A549 (cell line): ENCODE measurements around the gene KHDRBS1. TPM values are rescaled to one million over a fixed set of nuclear protein-coding genes. Genes with fewer than 3 reads are reported as not detected.

Source experiments
- ATAC-seq, 2 experiments: fragments of 200-7000 bp in 1 of 2; fragments of >200 bp in 1 of 2; cut with Nextera tagmentation in 1 of 2; cut with Tn5 transposase in 1 of 2; 3 replicates each; pipeline versions ENCODE4 v1.8.0 to v1.9.1; 2018 to 2020; ENCODE audit warnings: mild to moderate bottlenecking in 1 of 2, moderate library complexity in 1 of 2
- CTCF ChIA-PET: fragments of 300-600 bp; sonication (Branson Sonifier 250); formaldehyde crosslinking; extraction: SDS; loops from one replicate; lab custom pipeline; 2021; ENCODE audit warnings: antibody characterized with exemption, inconsistent platforms; lab: Yijun Ruan, JAX
- POLR2A ChIA-PET: fragments of 350-600 bp; formaldehyde crosslinking; extraction: SDS; loops from one replicate; lab custom pipeline; 2021; ENCODE audit warnings: antibody characterized with exemption, inconsistent platforms; lab: Yijun Ruan, JAX
- DNase-seq, 2 experiments: peaks; one replicate each; pipeline versions ENCODE4 v3.0.0 to v3.0.0-alpha.2; 2011 to 2016; ENCODE audit warnings: low read depth in 1 of 2, low spot score in 1 of 2
- FAIRE-seq: peaks from 2 replicates; lab custom pipeline; 2011; peaks lifted over from hg19 to GRCh38; lab: Jason Lieb, UNC
- H3K27ac ChIP-seq, 2 experiments: fragments of >200 bp; sonication (Bioruptor Twin); formaldehyde crosslinking; 3 replicates each; pipeline ENCODE4 v1.5.1; 2016 to 2017
- H3K4me1 ChIP-seq: fragments of >200 bp; sonication (Bioruptor Twin); formaldehyde crosslinking; 3 replicates; pipeline ENCODE4 v1.6.1; 2016
- H3K4me2 ChIP-seq: fragments of >200 bp; sonication (Bioruptor Twin); formaldehyde crosslinking; 3 replicates; pipeline ENCODE4 v1.6.1; 2016
- H3K4me3 ChIP-seq: fragments of >200 bp; sonication (Bioruptor Twin); formaldehyde crosslinking; 3 replicates; pipeline ENCODE4 v1.5.1; 2016
- H3K9me3 ChIP-seq: fragments of >200 bp; sonication (Bioruptor Twin); formaldehyde crosslinking; 3 replicates; pipeline ENCODE4 v1.6.1; 2016
- BCL3 ChIP-seq: fragments of >200 bp; sonication (Bioruptor Twin); formaldehyde crosslinking; IDR thresholded peaks from 3 replicates; pipeline ENCODE4 v1.6.1; 2016
- BHLHE40 ChIP-seq: IDR thresholded peaks from 2 replicates; pipeline ENCODE4 v1.6.1; 2012; ENCODE audit warnings: low read depth, low read length, inconsistent platforms
- EHMT2 ChIP-seq: fragments of 200-600 bp; sonication (generic); IDR thresholded peaks from 2 replicates; pipeline ENCODE4 v1.6.1; 2016; ENCODE audit warnings: antibody characterized with exemption, low read depth, mild to moderate bottlenecking, moderate library complexity
- EP300 ChIP-seq, 2 experiments: fragments of >200 bp; sonication (Bioruptor Twin); formaldehyde crosslinking; IDR thresholded peaks; 2 replicates in 1 of 2; 3 replicates in 1 of 2; pipeline ENCODE4 v1.6.1; 2016 to 2017
- FOSB ChIP-seq: fragments of 250-450 bp; sonication (Bioruptor Pico); IDR thresholded peaks from 2 replicates; pipeline ENCODE4 v1.5.0; 2020; ENCODE audit warnings: mild to moderate bottlenecking, moderate library complexity
- FOSL2 ChIP-seq, 2 experiments: fragments of 450-650 bp in 1 of 2; fragments of >200 bp in 1 of 2; sonication (Bioruptor Twin) in 1 of 2; formaldehyde crosslinking; IDR thresholded peaks; 2 replicates each; pipeline versions ENCODE4 v1.5.0 to v1.6.1; 2016 to 2020; ENCODE audit warnings: mild to moderate bottlenecking in 1 of 2, moderate library complexity in 1 of 2
- FOXS1 ChIP-seq: fragments of 250-450 bp; sonication (Bioruptor Pico); IDR thresholded peaks from 2 replicates; pipeline ENCODE4 v1.5.0; 2020; ENCODE audit warnings: mild to moderate bottlenecking, moderate library complexity
- GATA3 ChIP-seq: IDR thresholded peaks from 2 replicates; pipeline ENCODE4 v1.6.1; 2012; ENCODE audit warnings: borderline replicate concordance
- HOXB13 ChIP-seq: fragments of 250-450 bp; sonication (Bioruptor Pico); IDR thresholded peaks from 2 replicates; pipeline ENCODE4 v1.5.0; 2020; ENCODE audit warnings: low read depth, mild to moderate bottlenecking, moderate library complexity
- HOXB5 ChIP-seq: fragments of 250-450 bp; sonication (Bioruptor Pico); IDR thresholded peaks from 2 replicates; pipeline ENCODE4 v1.5.0; 2020; ENCODE audit warnings: mild to moderate bottlenecking, moderate library complexity
- JUN ChIP-seq, 2 experiments: fragments of >200 bp; sonication (Bioruptor Twin); formaldehyde crosslinking; IDR thresholded peaks; 2 replicates in 1 of 2; 3 replicates in 1 of 2; pipeline ENCODE4 v1.6.1; 2016 to 2017
- KDM5A ChIP-seq: fragments of 200-600 bp; sonication (generic); IDR thresholded peaks from 2 replicates; pipeline ENCODE4 v1.6.1; 2016; ENCODE audit warnings: antibody characterized with exemption, mild to moderate bottlenecking
- MAX ChIP-seq: IDR thresholded peaks from 2 replicates; pipeline ENCODE4 v1.6.1; 2012
- MYC ChIP-seq: IDR thresholded peaks from 2 replicates; pipeline ENCODE4 v1.6.1; 2012; ENCODE audit warnings: mild to moderate bottlenecking, inconsistent platforms, low read length, improper control_type of control experiment, borderline replicate concordance
- NFE2L2 ChIP-seq: fragments of 150-350 bp; conservative IDR thresholded peaks from 2 replicates; pipeline ENCODE4 v1.6.1; 2014; ENCODE audit warnings: low read length
- PHF8 ChIP-seq: fragments of 200-600 bp; sonication (generic); IDR thresholded peaks from 2 replicates; pipeline ENCODE4 v1.6.1; 2016; ENCODE audit warnings: low read depth, mild to moderate bottlenecking, antibody characterized with exemption, moderate library complexity, borderline replicate concordance
- POLR2A ChIP-seq: IDR thresholded peaks from 2 replicates; pipeline ENCODE4 v1.6.1; 2012; ENCODE audit warnings: mild to moderate bottlenecking, low read length
- RAD21 ChIP-seq, 2 experiments: fragments of >200 bp in 1 of 2; sonication (Bioruptor Twin) in 1 of 2; formaldehyde crosslinking in 1 of 2; IDR thresholded peaks in 1 of 2; conservative IDR thresholded peaks in 1 of 2; 2 replicates in 1 of 2; 3 replicates in 1 of 2; pipeline ENCODE4 v1.6.1; 2012 to 2018; ENCODE audit warnings: inconsistent platforms in 1 of 2
- SREBF2 ChIP-seq: fragments of 450-650 bp; IDR thresholded peaks from 2 replicates; pipeline ENCODE4 v1.6.1; 2014; ENCODE audit warnings: mild to moderate bottlenecking, moderate library complexity
- USF2 ChIP-seq: fragments of 450-650 bp; IDR thresholded peaks from 2 replicates; pipeline ENCODE4 v1.6.1; 2014; ENCODE audit warnings: antibody characterized with exemption
- ZC3H11A ChIP-seq: fragments of 450-650 bp; IDR thresholded peaks from 2 replicates; pipeline ENCODE4 v1.6.1; 2014; ENCODE audit warnings: antibody characterized with exemption, mild to moderate bottlenecking
- ZFP36 ChIP-seq: fragments of 450-650 bp; IDR thresholded peaks from 2 replicates; pipeline ENCODE4 v1.6.1; 2014; ENCODE audit warnings: borderline replicate concordance; ENCODE audit not compliant: partially characterized antibody
- ZSCAN20 ChIP-seq: fragments of 250-450 bp; sonication (Bioruptor Pico); IDR thresholded peaks from 2 replicates; pipeline ENCODE4 v1.8.0; 2022; ENCODE audit warnings: mild to moderate bottlenecking, moderate library complexity
- WGBS: methylation state at CpG from one replicate; pipeline ENCODE4 v1.1.6; 2017; ENCODE audit errors: missing lambda C conversion rate; 5-methylcytosine and 5-hydroxymethylcytosine counted together
- polyA plus RNA-seq, 4 experiments: library from polyadenylated mRNA; depleted of rRNA in 3 of 4; stranded (reverse); fragments of >200 nt; fragmentation: RNase III in 1 of 4; extraction: RNeasy Plus Mini Kit Qiagen cat#74134 plus additional on column Dnase treatment in 1 of 4; gene quantifications; 2 replicates in 3 of 4; 3 replicates in 1 of 4; pipeline ENCODE4 v1.2.3, GENCODE V29; 2011 to 2017
- TF ChIP-seq, protein P1 (sequence below): fragments of 250-450 bp; sonication (Bioruptor Pico); IDR thresholded peaks from 2 replicates; pipeline ENCODE4 v1.5.0; 2020; ENCODE audit warnings: low read depth, mild to moderate bottlenecking, moderate library complexity
- TF ChIP-seq, protein P2 (sequence below): fragments of >200 bp; sonication (Bioruptor Twin); formaldehyde crosslinking; IDR thresholded peaks from 2 replicates; pipeline ENCODE4 v1.6.1; 2016

KHDRBS1 gene
- polyA plus RNA-seq, 2 of the 4 experiments (the other 2 are of a cell fraction) = 60.6 to 109 TPM

DNA sequence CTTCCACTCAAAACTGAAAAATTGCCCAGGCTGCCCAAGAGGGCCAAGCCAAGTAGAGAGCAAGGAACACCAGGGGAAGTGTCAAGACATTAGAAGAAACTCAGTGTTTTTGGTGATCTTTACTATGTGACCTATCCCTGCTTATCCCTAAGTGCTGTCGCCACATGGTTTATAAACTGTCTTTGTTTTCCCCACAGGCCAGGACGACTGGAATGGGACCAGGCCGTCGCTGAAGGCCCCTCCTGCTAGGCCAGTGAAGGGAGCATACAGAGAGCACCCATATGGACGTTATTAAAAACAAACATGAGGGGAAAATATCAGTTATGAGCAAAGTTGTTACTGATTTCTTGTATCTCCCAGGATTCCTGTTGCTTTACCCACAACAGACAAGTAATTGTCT, 28.7 kb downstream of the KHDRBS1 start:
- H3K4me1 ChIP-seq = no peaks in the 10 kb centered on the region

DNA sequence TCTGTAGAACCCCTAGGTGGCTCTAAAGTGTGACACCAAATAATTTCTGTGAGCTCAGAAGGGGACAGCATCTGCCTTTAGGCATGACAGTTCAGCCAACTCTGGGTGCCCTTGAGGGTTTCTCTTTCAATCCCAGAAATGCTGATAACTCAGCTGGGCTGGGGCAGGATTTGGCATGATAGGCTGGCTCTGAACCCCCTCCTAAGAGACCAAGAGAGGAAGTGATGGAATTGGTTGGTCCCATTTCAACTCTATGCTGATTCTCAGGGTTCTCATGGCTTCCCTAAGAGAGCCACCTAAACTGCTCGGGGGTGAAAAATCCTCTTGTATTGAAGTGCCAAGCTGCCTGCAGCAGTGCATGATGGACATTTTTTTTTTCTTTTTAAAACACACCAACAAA, 30.6 kb downstream of the KHDRBS1 start:
- H3K9me3 ChIP-seq = no peaks in the 10 kb centered on the region
- no peaks in the 10 kb centered on the region for H3K4me1 ChIP-seq
- TF ChIP-seq POLR2A (no peak), ZSCAN20 (CRISPR knock-in tag) (no peak), JUN (IDR thresholded peaks at IDR 0.05) (no peak), USF2 (no peak), KDM5A (no peak), MAX (no peak), EP300 (IDR thresholded peaks at IDR 0.05) (no peak), MYC (no peak), BHLHE40 (no peak), HOXB5 (CRISPR knock-in tag) (no peak), HOXB13 (CRISPR knock-in tag) (no peak), RAD21 (conservative IDR thresholded peaks at IDR 0.05 in 1 of 2, IDR thresholded peaks at IDR 0.05 in 1 of 2) (no peak), FOXS1 (CRISPR knock-in tag) (no peak), SREBF2 (no peak), GATA3 (no peak), FOSL2 (IDR thresholded peaks at IDR 0.05) (no peak), FOSL2 (CRISPR knock-in tag; IDR thresholded peaks at IDR 0.05) (no peak)
- FAIRE-seq = no peak
- no peak overlapping the region for H3K4me3 ChIP-seq
- CTCF ChIA-PET = interaction anchor here (1.0 to 1.9 kb wide), 3 partner anchors 12 to 40 kb away, joined by 3 to 8 read pairs (median 3); no protein-coding TSS in a partner anchor
- no peak for ATAC-seq
- WGBS = 86% methylated on average over 1 of the region's 1 CpG
- H3K27ac ChIP-seq = no peak overlapping the region
- POLR2A ChIA-PET = no interaction called here
- no peak overlapping the region for H3K4me2 ChIP-seq
- no peak for DNase-seq

More for the DNA sequence above, 28.7 kb downstream of the KHDRBS1 start:
- no peaks in the 10 kb centered on the region for H3K9me3 ChIP-seq
- H3K27ac ChIP-seq = no peak overlapping the region
- 86% methylated on average over 5 of the region's 5 CpGs for WGBS
- ChIA-PET CTCF (no interaction called here), POLR2A (no interaction called here)
- no peak overlapping the region for H3K4me3 ChIP-seq
- DNase-seq = no peak
- FAIRE-seq = no peak
- no peak for ATAC-seq
- H3K4me2 ChIP-seq = no peak overlapping the region
- TF ChIP-seq SREBF2 (no peak), NFE2L2 (no peak), FOXS1 (CRISPR knock-in tag) (no peak), BCL3 (no peak), ZFP36 (no peak)

DNA sequence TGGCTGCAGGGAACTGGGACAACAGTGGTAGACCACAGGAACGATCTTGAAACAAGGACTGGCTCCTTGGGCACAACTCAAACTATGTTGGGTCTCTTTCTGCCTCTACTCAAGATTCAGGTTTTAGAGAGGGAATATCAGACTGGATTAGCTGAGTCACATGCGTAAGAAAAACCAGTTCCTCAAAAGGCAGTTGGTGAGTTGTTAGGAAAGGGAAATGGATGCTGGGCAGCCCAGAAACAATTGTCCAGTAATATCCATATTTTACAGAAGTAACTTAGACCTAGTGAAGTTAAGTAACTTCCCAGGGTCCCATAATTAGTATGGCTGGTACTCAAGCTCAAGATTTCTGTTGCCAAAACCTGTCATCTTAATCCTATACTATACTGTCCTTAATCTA, 32.1 kb downstream of the KHDRBS1 start:
- Histone ChIP-seq H3K9me3 (no peaks in the 10 kb centered on the region), H3K4me2 (no peak overlapping the region), H3K4me3 (no peak overlapping the region), H3K4me1 (no peaks in the 10 kb centered on the region), H3K27ac (no peak overlapping the region)
- ChIA-PET CTCF (interaction anchor here (0.6 kb wide), 2 partner anchors 31 to 63 kb away, joined by 3 read pairs; no protein-coding TSS in a partner anchor), POLR2A (no interaction called here)
- WGBS = 91% methylated on average over 2 of the region's 2 CpGs
- TF ChIP-seq EHMT2 = no peak
- TF ChIP-seq BHLHE40 = no peak
- no peak for TF ChIP-seq ZC3H11A
- TF ChIP-seq, protein P1, sequence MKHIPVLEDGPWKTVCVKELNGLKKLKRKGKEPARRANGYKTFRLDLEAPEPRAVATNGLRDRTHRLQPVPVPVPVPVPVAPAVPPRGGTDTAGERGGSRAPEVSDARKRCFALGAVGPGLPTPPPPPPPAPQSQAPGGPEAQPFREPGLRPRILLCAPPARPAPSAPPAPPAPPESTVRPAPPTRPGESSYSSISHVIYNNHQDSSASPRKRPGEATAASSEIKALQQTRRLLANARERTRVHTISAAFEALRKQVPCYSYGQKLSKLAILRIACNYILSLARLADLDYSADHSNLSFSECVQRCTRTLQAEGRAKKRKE (CRISPR knock-in tag) = no peak
- TF ChIP-seq, protein P2, sequence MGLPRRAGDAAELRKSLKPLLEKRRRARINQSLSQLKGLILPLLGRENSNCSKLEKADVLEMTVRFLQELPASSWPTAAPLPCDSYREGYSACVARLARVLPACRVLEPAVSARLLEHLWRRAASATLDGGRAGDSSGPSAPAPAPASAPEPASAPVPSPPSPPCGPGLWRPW = no peak
- TF ChIP-seq BCL3 = no peak
- no peak for TF ChIP-seq FOSB (CRISPR knock-in tag)
- no peak for TF ChIP-seq POLR2A
- TF ChIP-seq PHF8 = no peak
- FAIRE-seq (no peak), DNase-seq (no peak), ATAC-seq (no peak)
